Right renal pelvis (tissue), 4 donors: ENCODE measurements around the gene RPS19. TPM values are rescaled to one million over a fixed set of nuclear protein-coding genes. Genes with fewer than 3 reads are reported as not detected.
"Not testable (repeated sequence)": the region's sequence is repeated elsewhere in the genome, so short reads cannot be mapped to it uniquely, and the experiment has no call there.

Experiments
- DNase-seq, 4 donors: peaks; one replicate each; pipeline ENCODE4 v3.0.0-alpha.2; 2013; ENCODE audit warnings: low read depth in 4 of 4, low spot score in 3 of 4, missing footprints in 1 of 4
- polyA plus RNA-seq, 4 donors: library from polyadenylated mRNA; unstranded; fragments of 120-200 nt; gene quantifications; one replicate each; pipeline ENCODE4 v1.2.1, GENCODE V29; 2013; ENCODE audit not compliant: insufficient read length in 4 of 4

The RPS19 gene
- polyA plus RNA-seq, 4 donors = 1,099 to 1,885 (median 1,269) TPM

- DNase-seq = no peak
These were observed 53.0 kb downstream of the RPS19 start for GRCh38 chr19:41912899-41913537.

DNA sequence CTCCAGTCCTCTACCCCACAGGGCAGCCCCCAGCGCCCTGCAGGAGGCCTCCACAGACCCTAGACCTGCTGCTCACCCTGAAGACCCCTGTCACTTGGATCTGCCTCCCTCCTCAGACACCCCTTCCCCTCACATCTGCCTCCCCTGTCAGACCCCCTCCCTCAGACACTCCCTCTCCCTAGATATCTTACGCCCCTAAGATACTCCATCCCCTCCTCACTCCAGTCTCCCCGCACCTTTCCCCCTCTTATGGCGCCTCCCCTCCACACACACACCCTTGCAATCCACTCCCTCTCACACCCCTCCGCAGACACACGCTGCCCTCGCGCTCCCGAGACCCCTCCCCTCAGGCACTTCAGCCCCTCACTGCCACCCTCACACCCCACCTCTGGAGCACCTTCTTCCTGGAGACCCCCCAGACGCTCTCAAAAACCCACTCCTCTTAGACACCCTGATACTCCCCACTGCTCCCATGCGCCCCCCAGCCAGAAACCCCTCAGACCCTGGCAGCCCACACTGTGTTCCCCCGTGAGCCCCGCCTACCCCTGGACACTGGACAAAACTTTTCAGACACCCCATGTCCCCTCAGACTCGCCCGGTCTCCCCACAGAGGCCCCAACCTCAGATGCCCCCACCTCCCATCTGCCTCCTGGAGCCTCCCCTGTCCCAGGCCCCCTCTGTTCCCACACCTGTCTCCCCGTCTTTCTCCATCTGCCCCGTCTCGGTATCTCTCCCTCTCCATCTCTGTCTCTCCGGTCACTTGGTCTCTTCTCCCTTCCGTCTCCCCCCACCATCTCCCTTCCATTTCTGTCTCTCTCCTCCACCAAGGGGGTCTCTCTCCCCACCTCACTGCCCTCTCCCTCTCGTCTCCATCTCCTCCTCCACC lies 53.7 kb downstream of the RPS19 start:
- DNase-seq = no peak

DNA sequence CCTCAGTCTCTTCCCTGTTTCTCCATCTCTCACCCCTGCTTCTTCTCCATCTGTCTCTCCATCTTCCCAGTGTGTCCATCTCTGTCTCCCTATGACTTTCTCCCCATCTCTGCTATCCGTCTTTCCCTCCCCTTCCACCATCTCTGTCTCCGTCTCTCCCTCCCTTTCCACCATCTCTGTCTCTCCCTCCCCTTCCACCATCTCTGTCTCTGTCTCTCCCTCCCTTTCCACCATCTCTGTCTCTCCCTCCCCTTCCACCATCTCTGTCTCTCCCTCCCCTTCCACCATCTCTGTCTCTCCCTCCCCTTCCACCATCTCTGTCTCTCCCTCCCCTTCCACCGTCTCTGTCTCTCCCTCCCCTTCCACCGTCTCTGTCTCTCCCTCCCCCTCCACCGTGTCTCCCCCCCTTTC lies 54.4 kb downstream of the RPS19 start:
- DNase-seq = not testable (repeated sequence)

GRCh38 chr19:41915021-41915775 lies 55.1 kb downstream of the RPS19 start:
- DNase-seq = no peak

DNA sequence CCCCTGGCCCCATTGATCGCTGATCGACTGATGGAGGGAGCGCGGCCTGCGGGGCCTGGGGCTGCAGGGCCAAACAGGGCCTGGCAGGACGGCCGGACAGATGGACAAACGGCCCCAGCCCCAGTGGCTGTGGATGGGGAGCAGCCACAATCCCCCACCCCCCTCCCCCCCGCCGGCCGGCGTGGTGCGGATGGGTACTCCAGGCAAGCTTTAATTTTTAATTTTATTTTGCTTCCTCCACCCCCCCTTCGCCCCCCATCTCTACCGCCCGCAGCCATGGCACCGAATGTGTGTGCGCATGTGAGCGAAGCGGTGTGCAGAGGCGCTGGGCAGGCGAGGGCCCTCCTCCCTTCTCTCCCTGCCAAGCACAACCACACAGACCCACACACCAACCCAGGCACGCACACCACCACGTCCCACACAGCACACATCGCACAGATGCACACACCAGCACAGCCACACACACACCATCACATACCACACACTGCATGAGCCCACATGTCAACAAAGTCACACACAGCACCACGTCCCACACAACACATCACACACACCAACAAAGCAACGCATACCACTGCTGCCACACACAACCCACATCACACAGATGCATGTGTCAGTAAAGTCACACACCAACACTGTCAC lies 55.8 kb downstream of the RPS19 start:
- no peak for DNase-seq

DNA sequence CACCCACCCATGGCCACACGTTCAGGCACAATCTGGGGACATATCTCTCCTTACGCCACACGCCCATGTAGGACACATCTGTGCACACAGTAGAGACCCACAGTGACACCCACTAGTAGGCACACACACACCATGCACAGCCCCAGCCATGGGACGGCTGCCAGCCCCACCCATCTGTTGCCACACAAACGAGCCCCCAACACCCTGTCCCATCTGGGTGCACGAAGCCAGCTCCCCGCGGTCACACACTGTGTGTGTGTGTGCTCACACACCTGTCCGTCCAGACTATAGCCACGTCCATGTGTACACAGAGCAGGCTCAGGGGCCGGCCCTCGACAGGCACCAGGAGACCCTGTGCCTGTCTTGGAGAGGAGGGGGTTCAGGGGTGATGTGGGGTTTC lies 57.6 kb downstream of the RPS19 start:
- DNase-seq = no peak

DNA sequence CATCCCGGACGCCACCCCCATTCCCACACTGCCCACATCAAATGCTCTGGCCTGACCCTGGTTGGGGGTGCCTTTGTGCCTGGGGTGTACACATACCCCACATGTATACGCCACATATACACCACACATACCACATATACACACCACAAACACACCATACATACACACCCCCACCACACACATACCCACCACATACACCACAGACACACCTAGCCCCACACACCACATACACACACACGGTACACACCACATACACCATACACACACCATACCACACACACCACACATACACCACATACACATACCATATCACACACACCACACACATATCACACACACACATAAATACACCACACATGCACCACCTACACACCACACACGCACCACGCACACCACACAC lies 58.0 kb downstream of the RPS19 start:
- DNase-seq = no peak

- no peak for DNase-seq
These were observed 58.7 kb downstream of the RPS19 start for GRCh38 chr19:41918653-41919244.

DNA sequence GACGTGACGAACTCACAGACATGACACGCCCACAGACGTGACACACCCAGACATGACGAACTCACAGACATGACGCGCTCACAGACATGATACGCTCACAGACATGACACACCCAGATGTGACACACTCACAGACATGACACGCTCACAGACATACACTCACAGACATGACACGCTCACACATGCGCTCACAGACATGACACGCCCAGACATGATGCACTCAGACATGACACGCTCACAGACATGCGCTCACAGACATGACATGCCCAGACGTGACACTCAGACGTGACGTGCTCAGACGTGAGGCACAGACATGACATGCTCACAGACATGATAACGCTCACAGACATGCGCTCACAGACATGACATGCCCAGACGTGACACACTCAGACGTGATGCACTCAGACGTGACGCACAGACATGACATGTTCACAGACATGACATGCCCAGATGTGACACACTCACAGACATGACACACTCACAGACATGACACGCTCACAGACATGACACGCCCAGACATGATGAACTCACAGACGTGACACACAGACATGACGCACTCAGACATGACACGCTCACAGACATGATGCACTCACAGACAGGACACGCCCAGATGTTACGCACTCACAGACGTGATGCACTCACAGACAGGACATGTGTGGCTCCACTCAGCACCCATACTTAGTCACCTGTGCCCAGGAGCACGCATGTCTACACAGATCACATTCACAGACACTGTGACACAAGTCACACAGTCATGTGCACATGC lies 60.1 kb downstream of the RPS19 start:
- DNase-seq = no peak

GRCh38 chr19:41920882-41921576 lies 61.0 kb downstream of the RPS19 start:
- no peak for DNase-seq

DNA sequence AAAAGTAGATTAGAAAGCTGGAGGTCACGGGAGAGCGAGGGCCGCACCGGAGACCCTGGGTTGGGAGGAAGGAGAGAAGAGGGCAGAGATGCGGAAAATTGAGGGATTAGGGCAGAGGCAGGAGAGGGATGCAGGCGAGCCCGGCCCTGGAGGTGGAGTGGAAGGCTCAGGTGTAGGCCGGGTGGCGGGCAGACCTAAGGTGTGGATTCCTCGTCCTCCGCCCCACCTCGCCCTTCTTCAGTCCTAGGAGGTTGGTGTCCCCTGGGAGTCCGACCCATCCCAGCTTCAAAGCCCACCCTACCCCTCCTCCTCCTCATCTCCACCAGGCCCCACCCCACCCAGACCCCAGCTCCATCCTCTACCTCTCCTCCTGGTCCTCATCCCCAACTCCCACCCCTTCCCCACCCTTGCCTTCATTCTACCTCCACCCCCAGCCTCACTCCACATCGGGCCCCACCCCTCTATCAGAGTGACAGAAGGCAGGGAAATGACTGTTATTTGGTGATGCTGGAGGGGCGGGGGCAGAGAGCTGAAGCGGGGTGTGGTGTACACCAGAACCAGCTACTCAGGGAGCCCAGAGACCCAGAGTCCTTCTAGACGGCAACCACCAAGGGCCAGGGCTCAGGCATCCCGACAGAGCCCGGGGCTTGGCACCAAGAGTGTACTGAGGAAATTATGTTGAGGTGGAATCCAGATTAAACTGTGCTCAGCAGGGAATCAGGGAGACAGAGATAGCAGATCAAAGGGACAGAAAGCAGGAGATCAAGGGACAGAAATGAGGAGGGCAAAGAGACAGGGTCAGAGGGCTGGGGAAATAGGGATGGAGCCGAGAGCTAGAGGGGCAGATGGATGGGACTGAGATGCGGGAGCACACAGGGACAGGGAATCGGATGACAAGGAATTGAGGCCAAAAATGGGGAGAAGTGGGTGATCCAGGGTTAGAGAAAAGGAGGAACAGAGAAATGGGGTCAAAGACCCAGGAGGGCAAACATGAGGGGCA lies 61.8 kb downstream of the RPS19 start:
- no peak for DNase-seq

Other genes with a start within 250 kb of the RPS19 start
- under 1 TPM in 1 of 4 donors, not detected in 3; 0.16 TPM for gene CEACAM4, start 233.2 kb upstream of the RPS19 start, polyA plus RNA-seq
- not detected for gene CEACAM7, start 172.0 kb upstream of the RPS19 start, polyA plus RNA-seq
- gene CEACAM5, start 151.6 kb upstream of the RPS19 start, polyA plus RNA-seq = under 1 TPM; 0.04 to 0.40 (median 0.07) TPM
- gene CEACAM6, start 104.7 kb upstream of the RPS19 start, polyA plus RNA-seq = under 1 TPM; 0.12 to 0.34 (median 0.14) TPM
- gene CEACAM3, start 63.7 kb upstream of the RPS19 start, polyA plus RNA-seq = under 1 TPM in 1 of 4 donors, not detected in 3; 0.06 TPM
- under 1 TPM in 1 of 4 donors, not detected in 3; 0.08 TPM for gene LYPD4, start 15.6 kb upstream of the RPS19 start, polyA plus RNA-seq
- gene DMRTC2, start 15.2 kb upstream of the RPS19 start, polyA plus RNA-seq = under 1 TPM in 1 of 4 donors, not detected in 3; 0.19 TPM
- gene CD79A, start 17.0 kb downstream of the RPS19 start, polyA plus RNA-seq = 1 to 10 TPM; 1.0 to 1.4 (median 1.2) TPM
- gene ARHGEF1, start 22.9 kb downstream of the RPS19 start, polyA plus RNA-seq = 10 to 100 TPM; 39.1 to 59.6 (median 47.1) TPM
- gene ERFL, start 68.2 kb downstream of the RPS19 start, polyA plus RNA-seq = under 1 TPM in 3 of 4 donors, not detected in 1; 0.08 to 0.12 (median 0.12) TPM
- gene RABAC1, start 99.1 kb downstream of the RPS19 start, polyA plus RNA-seq = 100 to 1,000 TPM in 1 of 4 donors, 10 to 100 TPM in 3; 48.1 to 103 (median 66.2) TPM
- gene ATP1A3, start 134.0 kb downstream of the RPS19 start, polyA plus RNA-seq = under 1 TPM; 0.13 to 0.87 (median 0.32) TPM
- 10 to 100 TPM; 21.5 to 26.9 (median 22.8) TPM for gene GRIK5, start 210.0 kb downstream of the RPS19 start, polyA plus RNA-seq
- 10 to 100 TPM; 14.0 to 18.2 (median 14.7) TPM for gene ZNF574, start 215.9 kb downstream of the RPS19 start, polyA plus RNA-seq